Stimulated activated CD4-positive, alpha-beta T cell treated with anti-CD3 and anti-CD28 coated beads, TNF-alpha, amount 100 ng/mL, for 24 hours (primary cell): ENCODE results near the gene MEP1A.
"Not testable (repeated sequence)": the region's sequence is repeated elsewhere in the genome, so short reads cannot be mapped to it uniquely, and the experiment has no call there.

ENCODE experiments used
- DNase-seq, 3 experiments: peaks; one replicate each; pipeline ENCODE4 v3.0.0-alpha.2; 2020; ENCODE audit warnings: low read depth in 3 of 3

MEP1A gene, protein sequence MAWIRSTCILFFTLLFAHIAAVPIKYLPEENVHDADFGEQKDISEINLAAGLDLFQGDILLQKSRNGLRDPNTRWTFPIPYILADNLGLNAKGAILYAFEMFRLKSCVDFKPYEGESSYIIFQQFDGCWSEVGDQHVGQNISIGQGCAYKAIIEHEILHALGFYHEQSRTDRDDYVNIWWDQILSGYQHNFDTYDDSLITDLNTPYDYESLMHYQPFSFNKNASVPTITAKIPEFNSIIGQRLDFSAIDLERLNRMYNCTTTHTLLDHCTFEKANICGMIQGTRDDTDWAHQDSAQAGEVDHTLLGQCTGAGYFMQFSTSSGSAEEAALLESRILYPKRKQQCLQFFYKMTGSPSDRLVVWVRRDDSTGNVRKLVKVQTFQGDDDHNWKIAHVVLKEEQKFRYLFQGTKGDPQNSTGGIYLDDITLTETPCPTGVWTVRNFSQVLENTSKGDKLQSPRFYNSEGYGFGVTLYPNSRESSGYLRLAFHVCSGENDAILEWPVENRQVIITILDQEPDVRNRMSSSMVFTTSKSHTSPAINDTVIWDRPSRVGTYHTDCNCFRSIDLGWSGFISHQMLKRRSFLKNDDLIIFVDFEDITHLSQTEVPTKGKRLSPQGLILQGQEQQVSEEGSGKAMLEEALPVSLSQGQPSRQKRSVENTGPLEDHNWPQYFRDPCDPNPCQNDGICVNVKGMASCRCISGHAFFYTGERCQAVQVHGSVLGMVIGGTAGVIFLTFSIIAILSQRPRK

GRCh38 chr6:46793138-46793537 is at the start of gene MEP1A:
TSS of gene MEP1A (plus strand) at chr6:46793389. CDS start at chr6:46793399, 10 bp downstream.
- DNase-seq, result no peak

GRCh38 chr6:46743425-46744158 is 49.6 kb upstream of the MEP1A start:
- no peak for DNase-seq

- DNase-seq, result not testable (repeated sequence)
Observed at GRCh38 chr6:46744159-46744725, 48.9 kb upstream of the MEP1A start.

- DNase-seq, result no peak
Observed at GRCh38 chr6:46745973-46746372, 47.2 kb upstream of the MEP1A start.

DNA sequence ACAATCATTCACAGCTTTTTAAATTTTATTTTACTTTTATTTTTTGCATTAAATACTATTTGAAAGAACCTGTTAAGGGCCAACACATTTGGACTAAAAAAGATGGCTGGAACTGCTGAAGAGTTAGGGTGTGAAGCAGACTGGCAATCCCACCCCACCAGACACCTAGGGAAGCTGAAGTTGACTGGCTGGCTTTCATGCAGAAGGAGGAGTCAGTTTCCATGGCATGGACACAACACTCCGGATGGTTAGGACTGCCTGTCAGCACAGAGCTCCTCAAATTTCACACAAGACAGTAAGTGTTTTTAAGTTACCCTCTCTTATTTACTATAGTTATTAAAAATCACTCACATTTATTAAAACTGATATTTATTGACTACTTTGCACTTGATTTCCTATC is 46.5 kb upstream of the MEP1A start, which contains the start of gene ANKRD66:
Gene ANKRD66 (plus strand): TSS at position 238 of the 400 bp plus-strand sequence. CDS start 5,016 bp downstream, outside the sequence.
- no peak for DNase-seq

- no peak for DNase-seq
Observed at GRCh38 chr6:46748940-46749503, 44.2 kb upstream of the MEP1A start.

- DNase-seq, result no peak
Observed at GRCh38 chr6:46749731-46750130, 43.5 kb upstream of the MEP1A start.

DNA sequence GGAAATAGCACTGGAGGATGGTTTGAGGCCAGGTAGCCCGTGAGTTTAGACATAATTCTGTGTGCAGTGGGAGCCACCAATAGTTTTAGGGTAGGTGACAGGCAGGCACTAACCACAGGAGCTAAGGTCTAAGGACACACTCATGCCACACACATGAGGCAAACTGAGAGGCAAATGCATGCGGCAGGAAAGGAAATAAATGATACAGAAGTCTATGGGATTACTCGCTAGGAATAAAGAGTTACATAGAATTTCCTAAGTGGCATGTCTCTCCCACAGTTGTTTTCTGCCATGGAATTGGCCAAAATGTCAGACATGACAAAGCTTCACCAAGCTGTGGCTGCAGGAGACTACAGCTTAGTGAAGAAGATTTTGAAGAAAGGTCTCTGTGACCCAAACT is 41.5 kb upstream of the MEP1A start:
- no peak for DNase-seq

GRCh38 chr6:46755865-46756264 is 37.3 kb upstream of the MEP1A start:
- no peak for DNase-seq

DNA sequence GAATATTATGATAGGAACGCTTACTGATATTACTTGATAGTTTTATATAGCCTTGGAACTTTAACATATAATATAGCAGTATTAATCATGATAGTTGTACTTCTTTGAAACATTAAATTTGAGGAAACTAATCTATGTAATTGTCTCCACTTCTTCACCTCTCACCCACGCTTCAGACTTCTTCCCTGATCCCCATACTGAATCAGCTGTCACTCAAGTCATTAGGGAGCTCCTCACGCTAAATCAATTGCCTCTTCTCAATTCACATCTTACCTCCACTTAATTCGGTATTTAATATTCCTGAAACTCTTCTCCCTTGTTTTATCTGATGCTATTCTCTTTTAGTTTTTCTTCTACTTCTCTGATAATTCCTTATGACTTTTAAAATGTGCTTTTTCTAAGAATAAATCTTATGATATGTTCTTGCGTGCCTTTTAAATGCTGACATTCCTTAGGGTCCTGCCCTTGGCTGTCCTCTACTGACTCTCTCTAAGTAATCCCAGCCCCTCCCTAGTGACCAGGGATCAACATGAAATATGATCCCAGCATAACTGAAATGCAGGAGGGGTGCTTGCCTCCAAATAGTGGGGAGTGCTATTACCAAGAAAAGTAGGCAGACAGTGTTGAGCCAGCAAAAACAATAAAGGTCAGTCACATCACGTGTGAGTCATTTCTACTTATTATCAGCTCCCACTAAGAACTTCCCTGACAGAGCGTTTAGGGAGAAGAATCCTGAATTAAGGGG is 36.5 kb upstream of the MEP1A start:
- no peak for DNase-seq

GRCh38 chr6:46757214-46757596 is 36.0 kb upstream of the MEP1A start:
- DNase-seq, result no peak

DNA sequence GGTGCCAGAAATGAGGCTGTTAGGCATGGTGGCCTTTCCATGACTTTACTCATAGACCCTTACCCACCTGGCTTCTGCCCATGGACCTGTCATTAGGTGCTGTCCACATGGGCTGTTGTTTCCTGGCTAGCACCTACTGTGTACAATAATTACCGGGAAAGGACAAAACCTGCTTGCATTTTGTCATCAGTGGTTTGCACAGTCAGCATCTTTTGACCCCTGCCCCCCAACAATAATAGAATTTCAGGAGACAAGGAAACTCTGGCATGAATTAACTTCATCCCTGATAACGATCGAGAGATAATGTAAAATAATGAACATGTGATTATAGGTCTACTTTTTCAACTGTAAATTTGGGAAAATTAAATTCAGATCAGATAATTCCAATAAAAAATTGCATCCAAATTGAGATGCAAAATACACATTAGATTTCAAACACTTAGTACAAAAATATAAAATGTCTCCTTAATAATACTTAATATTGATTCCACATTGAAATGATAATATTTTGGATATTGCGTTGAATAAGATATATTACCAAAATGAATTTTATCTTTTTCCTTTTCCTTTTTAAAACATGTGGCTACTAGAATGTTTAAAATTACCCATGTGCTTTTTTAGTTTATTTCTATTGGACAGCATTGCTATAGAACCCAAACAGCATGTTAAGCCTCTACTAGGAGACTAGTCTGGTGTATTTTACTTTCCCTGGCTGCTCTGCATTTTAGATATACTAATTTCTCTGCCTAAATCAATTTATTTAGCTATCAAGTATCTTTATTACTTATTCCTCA is 34.0 kb upstream of the MEP1A start:
- DNase-seq, result no peak

DNA sequence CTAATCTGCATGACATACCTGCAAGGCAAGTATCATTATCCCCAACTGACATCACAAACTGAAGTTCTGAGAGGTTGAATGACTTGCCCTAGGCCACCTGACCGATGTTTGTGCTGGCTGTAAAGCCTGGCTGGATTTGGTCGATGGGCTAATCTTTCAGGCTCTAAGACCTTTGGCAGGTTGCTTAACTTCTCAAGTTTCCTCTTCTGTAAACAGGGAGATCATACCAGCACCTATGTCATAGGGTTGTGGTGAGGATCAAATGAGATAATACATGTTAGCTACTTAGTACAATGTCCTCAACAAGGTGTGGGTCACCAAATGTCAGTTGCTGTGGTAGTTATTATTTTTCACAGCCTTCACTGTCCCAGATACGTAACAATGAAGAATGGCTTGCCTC is 32.3 kb upstream of the MEP1A start:
- DNase-seq, result no peak

GRCh38 chr6:46763466-46763865 is 29.7 kb upstream of the MEP1A start:
- no peak for DNase-seq

DNA sequence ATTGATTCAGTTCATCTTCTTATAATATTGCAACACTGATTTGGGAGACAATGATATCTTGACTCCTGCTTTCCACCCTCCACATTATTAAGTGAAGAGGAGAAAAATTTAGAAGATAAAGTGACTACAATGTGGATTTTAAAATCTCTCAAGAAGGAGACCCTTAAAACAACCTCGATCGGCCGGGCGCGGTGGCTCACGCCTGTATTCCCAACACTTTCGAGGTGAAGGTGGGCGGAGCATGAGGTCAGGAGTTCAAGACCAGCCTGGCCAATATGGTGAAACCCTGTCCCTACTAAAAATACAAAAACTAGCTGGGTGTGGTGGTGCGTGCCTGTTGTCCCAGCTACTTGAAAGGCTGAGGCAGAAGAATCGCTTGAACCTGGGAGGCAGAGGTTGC is 28.9 kb upstream of the MEP1A start:
- DNase-seq, result not testable (repeated sequence)

- DNase-seq, result no peak
Observed at GRCh38 chr6:46764961-46765360, 28.2 kb upstream of the MEP1A start.

GRCh38 chr6:46772016-46772415 is 21.2 kb upstream of the MEP1A start:
- no peak for DNase-seq

- no peak for DNase-seq
Observed at GRCh38 chr6:46772762-46773161, 20.4 kb upstream of the MEP1A start.

GRCh38 chr6:46773201-46773855 is 19.9 kb upstream of the MEP1A start:
- DNase-seq, result no peak

GRCh38 chr6:46774736-46775135 is 18.5 kb upstream of the MEP1A start:
- not testable (repeated sequence) for DNase-seq
